ENCODE data around the gene PRAMEF5. TPM values are rescaled to one million over a fixed set of nuclear protein-coding genes. Genes with fewer than 3 reads are reported as not detected.
"Not testable (repeated sequence)": the region's sequence is repeated elsewhere in the genome, so short reads cannot be mapped to it uniquely, and the experiment has no call there.

PRAMEF5 gene
- total RNA-seq (2021; ENCODE audit: unreplicated experiment) (not detected), Bru-seq, nascent RNA (not detected), BruChase-seq, experiment 1, labeled RNA remaining after a 6-hour chase (not detected), BruChase-seq, experiment 2, labeled RNA remaining after a 2-hour chase (not detected)
- not detected in 2 replicates for polyA plus RNA-seq (2012)
- long read RNA-seq: 0 reads

DNA sequence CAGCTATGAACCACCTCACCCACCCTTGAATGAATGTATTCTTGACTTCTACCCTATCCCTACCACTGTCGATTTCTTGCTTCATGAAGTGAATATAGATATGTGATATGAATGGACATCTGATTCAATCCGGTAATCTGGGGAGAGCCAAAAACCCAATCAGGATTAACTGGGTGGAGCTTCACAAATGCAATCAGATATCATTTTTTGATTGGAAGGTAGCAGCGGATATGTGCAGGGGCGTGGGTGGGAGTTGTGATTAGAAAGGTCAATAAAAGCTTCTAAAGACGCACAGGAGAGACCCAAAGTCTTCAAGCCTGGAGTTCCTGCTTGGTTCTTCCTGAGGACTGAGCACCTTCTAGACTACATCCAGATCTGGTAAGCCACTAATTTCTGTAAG lies at the start of gene PRAMEF5:
PRAMEF5 (plus strand) TSS at position 301 of the 400 bp plus-strand sequence. CDS start 5,071 bp downstream, outside the sequence.
- RAD21 ChIA-PET (ENCODE audit: low non-redundant PET in 1 of 2, low total read pairs in 2 of 2, uncharacterized antibody in 2 of 2, unreplicated experiment in 2 of 2); CTCF ChIA-PET; POLR2A ChIA-PET; H3K4me1 ChIP-seq (ENCODE audit: control insufficient read depth in 1 of 2, insufficient read depth in 2 of 2, low read length in 2 of 2); H4K20me1 ChIP-seq (ENCODE audit: insufficient read depth); intact Hi-C loops (cut with micrococcal nuclease); H3K9me3 ChIP-seq (ENCODE audit: control insufficient read depth in 1 of 2, insufficient read depth in 1 of 2, low read depth in 1 of 2, low read length in 2 of 2); H2AFZ ChIP-seq (ENCODE audit: low read depth, low read length, poor library complexity, severe bottlenecking); H3K27ac ChIP-seq (ENCODE audit: low read depth, low read length); H3K4me3 ChIP-seq (replicated peaks in 1 of 2; ENCODE audit: low read depth in 1 of 2, low read length in 2 of 2); H3K36me3 ChIP-seq (ENCODE audit: control insufficient read depth in 1 of 2, insufficient read depth in 2 of 2, low read length in 2 of 2); H3K9ac ChIP-seq (ENCODE audit: low read length); H3K27me3 ChIP-seq (ENCODE audit: insufficient read depth, low read length); ATAC-seq; H3K9me2 ChIP-seq (ENCODE audit: insufficient read depth); H3K79me2 ChIP-seq (ENCODE audit: insufficient read depth, low read length); H3K4me2 ChIP-seq (ENCODE audit: low read length); DNase-seq (ENCODE audit: low read depth, low spot score); BruUV-seq (replicated peaks): not testable (repeated sequence)

DNA sequence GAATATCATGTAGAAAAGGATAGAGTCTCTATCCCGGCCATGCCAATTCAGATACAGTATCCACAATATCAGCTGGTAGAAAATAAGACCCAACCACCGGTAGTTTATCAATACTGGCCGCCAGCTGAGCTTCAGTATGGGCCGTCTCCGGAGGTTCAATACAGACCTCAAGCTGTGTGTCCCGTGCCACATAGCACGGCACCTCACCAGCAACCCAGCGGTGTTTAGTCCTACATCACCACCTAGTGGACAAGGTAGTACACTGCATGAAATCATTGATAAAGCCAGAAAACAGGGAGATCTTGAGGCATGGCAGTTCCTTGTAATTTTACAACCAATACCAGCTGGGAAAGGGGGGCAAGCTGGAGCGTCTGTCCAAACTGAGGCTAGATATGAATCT lies 45.3 kb upstream of the PRAMEF5 start:
- BruUV-seq (replicated peaks); intact Hi-C loops (cut with micrococcal nuclease); H4K20me1 ChIP-seq (ENCODE audit: insufficient read depth); RAD21 ChIA-PET (ENCODE audit: low non-redundant PET in 1 of 2, low total read pairs in 2 of 2, uncharacterized antibody in 2 of 2, unreplicated experiment in 2 of 2); H3K9me3 ChIP-seq (ENCODE audit: control insufficient read depth in 1 of 2, insufficient read depth in 1 of 2, low read depth in 1 of 2, low read length in 2 of 2); DNase-seq (ENCODE audit: low read depth, low spot score); H3K79me2 ChIP-seq (ENCODE audit: insufficient read depth, low read length); H2AFZ ChIP-seq (ENCODE audit: low read depth, low read length, poor library complexity, severe bottlenecking); H3K4me3 ChIP-seq (replicated peaks in 1 of 2; ENCODE audit: low read depth in 1 of 2, low read length in 2 of 2); H3K4me2 ChIP-seq (ENCODE audit: low read length); POLR2A ChIA-PET; H3K9me2 ChIP-seq (ENCODE audit: insufficient read depth); H3K9ac ChIP-seq (ENCODE audit: low read length); CTCF ChIA-PET; H3K36me3 ChIP-seq (ENCODE audit: control insufficient read depth in 1 of 2, insufficient read depth in 2 of 2, low read length in 2 of 2); H3K4me1 ChIP-seq (ENCODE audit: control insufficient read depth in 1 of 2, insufficient read depth in 2 of 2, low read length in 2 of 2); H3K27me3 ChIP-seq (ENCODE audit: insufficient read depth, low read length); H3K27ac ChIP-seq (ENCODE audit: low read depth, low read length): not testable (repeated sequence)
- peak; percentile 82 for ATAC-seq

DNA sequence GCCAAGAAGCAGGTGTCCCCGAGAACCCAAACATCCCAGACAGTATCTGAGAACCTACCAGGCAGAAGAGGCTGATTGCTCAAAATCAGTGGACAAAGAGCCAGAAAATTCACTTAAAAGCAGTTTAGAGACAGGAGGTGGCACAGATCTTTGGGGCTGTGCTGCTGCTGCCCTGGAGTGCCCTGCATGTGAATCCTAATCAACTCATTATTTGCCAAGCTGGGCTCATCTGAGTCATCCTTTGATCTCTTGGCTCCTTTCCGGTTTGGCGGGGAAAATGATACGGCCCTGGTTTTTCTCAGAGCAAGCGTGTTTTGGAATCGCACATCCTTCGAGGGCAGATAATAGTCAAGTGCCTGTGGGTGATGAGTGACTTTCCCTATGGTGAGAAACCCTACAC lies 37.4 kb upstream of the PRAMEF5 start:
- H3K4me3 ChIP-seq (replicated peaks in 1 of 2; ENCODE audit: low read depth in 1 of 2, low read length in 2 of 2); H3K4me1 ChIP-seq (ENCODE audit: control insufficient read depth in 1 of 2, insufficient read depth in 2 of 2, low read length in 2 of 2); CTCF ChIA-PET; RAD21 ChIA-PET (ENCODE audit: low non-redundant PET in 1 of 2, low total read pairs in 2 of 2, uncharacterized antibody in 2 of 2, unreplicated experiment in 2 of 2); ATAC-seq; H3K9me2 ChIP-seq (ENCODE audit: insufficient read depth); H3K36me3 ChIP-seq (ENCODE audit: control insufficient read depth in 1 of 2, insufficient read depth in 2 of 2, low read length in 2 of 2); H2AFZ ChIP-seq (ENCODE audit: low read depth, low read length, poor library complexity, severe bottlenecking); DNase-seq (ENCODE audit: low read depth, low spot score); BruUV-seq (replicated peaks); H3K79me2 ChIP-seq (ENCODE audit: insufficient read depth, low read length); H3K27ac ChIP-seq (ENCODE audit: low read depth, low read length); H3K27me3 ChIP-seq (ENCODE audit: insufficient read depth, low read length); intact Hi-C loops (cut with micrococcal nuclease); H3K4me2 ChIP-seq (ENCODE audit: low read length); H4K20me1 ChIP-seq (ENCODE audit: insufficient read depth); H3K9me3 ChIP-seq (ENCODE audit: control insufficient read depth in 1 of 2, insufficient read depth in 1 of 2, low read depth in 1 of 2, low read length in 2 of 2); H3K9ac ChIP-seq (ENCODE audit: low read length); POLR2A ChIA-PET: not testable (repeated sequence)

DNA sequence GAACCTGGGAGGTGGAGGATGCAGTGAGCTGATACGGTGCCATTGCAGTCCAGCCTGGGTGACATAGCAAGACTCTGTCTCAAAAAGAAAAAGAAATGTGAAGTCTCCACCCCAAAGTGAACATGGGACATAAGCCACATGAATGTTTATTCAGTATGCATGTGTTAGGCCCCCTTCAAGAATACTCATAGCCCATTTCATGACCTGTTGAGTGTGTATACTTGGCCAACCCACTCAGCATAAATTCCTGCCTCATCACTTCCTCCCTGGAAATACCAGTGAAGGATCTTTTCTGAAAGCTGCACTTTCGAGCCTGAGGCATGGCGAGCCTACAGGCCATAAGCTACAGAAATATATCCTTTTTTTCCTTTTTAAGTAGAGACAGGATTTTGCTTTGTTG lies 34.8 kb upstream of the PRAMEF5 start:
- H3K9me3 ChIP-seq (ENCODE audit: control insufficient read depth in 1 of 2, insufficient read depth in 1 of 2, low read depth in 1 of 2, low read length in 2 of 2); H3K4me1 ChIP-seq (ENCODE audit: control insufficient read depth in 1 of 2, insufficient read depth in 2 of 2, low read length in 2 of 2); DNase-seq (ENCODE audit: low read depth, low spot score); H3K27me3 ChIP-seq (ENCODE audit: insufficient read depth, low read length); intact Hi-C loops (cut with micrococcal nuclease); ATAC-seq; POLR2A ChIA-PET; H4K20me1 ChIP-seq (ENCODE audit: insufficient read depth); H3K27ac ChIP-seq (ENCODE audit: low read depth, low read length); H3K9me2 ChIP-seq (ENCODE audit: insufficient read depth); H3K4me3 ChIP-seq (replicated peaks in 1 of 2; ENCODE audit: low read depth in 1 of 2, low read length in 2 of 2); H3K36me3 ChIP-seq (ENCODE audit: control insufficient read depth in 1 of 2, insufficient read depth in 2 of 2, low read length in 2 of 2); CTCF ChIA-PET; H3K4me2 ChIP-seq (ENCODE audit: low read length); H3K79me2 ChIP-seq (ENCODE audit: insufficient read depth, low read length); BruUV-seq (replicated peaks); H2AFZ ChIP-seq (ENCODE audit: low read depth, low read length, poor library complexity, severe bottlenecking); H3K9ac ChIP-seq (ENCODE audit: low read length); RAD21 ChIA-PET (ENCODE audit: low non-redundant PET in 1 of 2, low total read pairs in 2 of 2, uncharacterized antibody in 2 of 2, unreplicated experiment in 2 of 2): not testable (repeated sequence)

DNA sequence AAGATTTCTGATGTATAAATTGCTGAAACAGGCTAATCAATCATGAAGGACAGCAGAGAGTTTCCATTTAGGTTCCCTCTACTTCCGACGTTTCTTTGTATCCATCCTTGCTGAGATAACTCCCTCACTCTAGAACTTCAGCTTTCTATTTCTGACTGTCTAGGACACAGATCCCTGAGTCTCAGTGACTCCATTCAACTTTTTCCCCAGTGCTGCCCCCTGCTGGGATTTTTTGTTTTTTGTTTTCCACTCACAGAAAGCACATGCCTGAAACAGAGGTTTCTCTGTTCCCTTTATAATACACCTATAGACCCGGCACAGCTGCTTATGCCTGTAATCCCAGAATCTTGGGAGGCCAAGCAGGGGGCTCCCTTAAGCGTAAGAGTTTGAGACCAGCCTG lies 31.2 kb upstream of the PRAMEF5 start:
- CTCF ChIA-PET; DNase-seq (ENCODE audit: low read depth, low spot score); H3K9me2 ChIP-seq (ENCODE audit: insufficient read depth); H3K79me2 ChIP-seq (ENCODE audit: insufficient read depth, low read length); H3K4me1 ChIP-seq (ENCODE audit: control insufficient read depth in 1 of 2, insufficient read depth in 2 of 2, low read length in 2 of 2); H3K9ac ChIP-seq (ENCODE audit: low read length); H3K9me3 ChIP-seq (ENCODE audit: control insufficient read depth in 1 of 2, insufficient read depth in 1 of 2, low read depth in 1 of 2, low read length in 2 of 2); H3K4me3 ChIP-seq (replicated peaks in 1 of 2; ENCODE audit: low read depth in 1 of 2, low read length in 2 of 2); ATAC-seq; H3K27me3 ChIP-seq (ENCODE audit: insufficient read depth, low read length); H3K36me3 ChIP-seq (ENCODE audit: control insufficient read depth in 1 of 2, insufficient read depth in 2 of 2, low read length in 2 of 2); POLR2A ChIA-PET; BruUV-seq (replicated peaks); H4K20me1 ChIP-seq (ENCODE audit: insufficient read depth); intact Hi-C loops (cut with micrococcal nuclease); RAD21 ChIA-PET (ENCODE audit: low non-redundant PET in 1 of 2, low total read pairs in 2 of 2, uncharacterized antibody in 2 of 2, unreplicated experiment in 2 of 2); H3K27ac ChIP-seq (ENCODE audit: low read depth, low read length); H2AFZ ChIP-seq (ENCODE audit: low read depth, low read length, poor library complexity, severe bottlenecking); H3K4me2 ChIP-seq (ENCODE audit: low read length): not testable (repeated sequence)
